GM23338 (cell line): ENCODE measurements around the gene NCAPD3. TPM values are rescaled to one million over a fixed set of nuclear protein-coding genes. Genes with fewer than 3 reads are reported as not detected.

Experiments
- ATAC-seq: fragments of 200-7000 bp; cut with Tn5 transposase; 3 replicates; pipeline ENCODE4 v1.9.1; 2020
- DNase-seq: peaks from one replicate; pipeline ENCODE4 v3.0.0-alpha.2; 2015; ENCODE audit warnings: low spot score
- H2AFZ ChIP-seq: fragments of 200-600 bp; sonication (generic); 2 replicates; pipeline ENCODE4 v1.8.0; 2016; ENCODE audit warnings: antibody characterized with exemption, mild to moderate bottlenecking, moderate library complexity
- H3F3A ChIP-seq: fragments of 200-600 bp; sonication (generic); replicated peaks from 2 replicates; pipeline ENCODE4 v1.8.0; 2017; ENCODE audit warnings: antibody characterized with exemption, mixed run types, low read depth
- H3K27ac ChIP-seq: fragments of 200-600 bp; sonication (generic); 2 replicates; pipeline ENCODE4 v1.6.1; 2016; ENCODE audit warnings: low read depth
- H3K27me3 ChIP-seq: fragments of 200-600 bp; sonication (generic); 2 replicates; pipeline ENCODE4 v1.8.0; 2016; ENCODE audit warnings: mild to moderate bottlenecking, mixed run types, moderate library complexity; ENCODE audit not compliant: insufficient read depth
- H3K36me3 ChIP-seq: fragments of 200-600 bp; sonication (generic); 2 replicates; pipeline ENCODE4 v1.8.0; 2016; ENCODE audit warnings: mild to moderate bottlenecking; ENCODE audit not compliant: insufficient read depth
- H3K4me1 ChIP-seq: fragments of 200-600 bp; sonication (generic); 2 replicates; pipeline ENCODE4 v1.8.0; 2016; ENCODE audit warnings: mild to moderate bottlenecking, moderate library complexity; ENCODE audit not compliant: insufficient read depth
- H3K4me2 ChIP-seq: fragments of 200-600 bp; sonication (generic); 2 replicates; pipeline ENCODE4 v1.7.1; 2017; ENCODE audit warnings: mixed run types
- H3K4me3 ChIP-seq: fragments of 200-600 bp; sonication (generic); 2 replicates; pipeline ENCODE4 v1.6.1; 2016; ENCODE audit warnings: mixed run types
- H3K79me2 ChIP-seq: fragments of 200-600 bp; sonication (generic); replicated peaks from 2 replicates; pipeline ENCODE4 v1.8.0; 2017; ENCODE audit warnings: mild to moderate bottlenecking; ENCODE audit not compliant: insufficient read depth
- H3K9me2 ChIP-seq: fragments of 200-600 bp; sonication (generic); 2 replicates; pipeline ENCODE4 v1.8.0; 2017; ENCODE audit not compliant: insufficient read depth
- H4K20me1 ChIP-seq: fragments of 200-600 bp; sonication (generic); replicated peaks from 2 replicates; pipeline ENCODE4 v1.8.0; 2017; ENCODE audit warnings: mild to moderate bottlenecking; ENCODE audit not compliant: insufficient read depth
- H3K27ac Mint-ChIP-seq: 2 replicates; pipeline ENCODE4 v1.8.0; 2020; ENCODE audit warnings: inconsistent platforms, mild to moderate bottlenecking, moderate library complexity, mixed read lengths
- H3K27me3 Mint-ChIP-seq: 3 replicates; pipeline ENCODE4 v1.8.0; 2022; ENCODE audit warnings: low read depth, mild to moderate bottlenecking, moderate library complexity, mixed read lengths, inconsistent platforms; ENCODE audit not compliant: insufficient read depth, poor library complexity
- H3K36me3 Mint-ChIP-seq: 3 replicates; pipeline ENCODE4 v1.8.0; 2021; ENCODE audit warnings: low read depth, mild to moderate bottlenecking, inconsistent platforms, moderate library complexity, mixed read lengths
- H3K4me1 Mint-ChIP-seq: 3 replicates; pipeline ENCODE4 v1.8.0; 2020; ENCODE audit warnings: mild to moderate bottlenecking, inconsistent platforms, mixed read lengths
- H3K4me3 Mint-ChIP-seq: 3 replicates; pipeline ENCODE4 v1.8.0; 2021; ENCODE audit warnings: moderate library complexity, mild to moderate bottlenecking, inconsistent platforms, mixed read lengths
- H3K9me3 Mint-ChIP-seq: 3 replicates; pipeline ENCODE4 v1.8.0; 2020; ENCODE audit warnings: moderate library complexity, mild to moderate bottlenecking, inconsistent platforms, mixed read lengths
- CREB1 ChIP-seq: fragments of 250-450 bp; sonication (Bioruptor Pico); IDR thresholded peaks from 2 replicates; pipeline ENCODE4 v1.5.0; 2020; ENCODE audit warnings: low read depth, mild to moderate bottlenecking, moderate library complexity
- ETS1 ChIP-seq: IDR thresholded peaks from 2 replicates; pipeline ENCODE4 v1.6.1; 2016; ENCODE audit warnings: antibody characterized with exemption
- EZH2 ChIP-seq: fragments of 200-600 bp; sonication (generic); IDR thresholded peaks from one replicate; pipeline ENCODE4 v1.8.0; 2017; ENCODE audit warnings: antibody characterized with exemption, mild to moderate bottlenecking, low read depth; ENCODE audit not compliant: unreplicated experiment
- POLR2AphosphoS5 ChIP-seq: IDR thresholded peaks from 2 replicates; pipeline ENCODE4 v1.6.1; 2016; ENCODE audit warnings: antibody characterized with exemption, low read depth
- ZNF114 ChIP-seq: fragments of 250-450 bp; sonication (Bioruptor Pico); IDR thresholded peaks from 2 replicates; pipeline ENCODE4 v1.5.0; 2020; ENCODE audit warnings: mild to moderate bottlenecking, moderate library complexity
- ZNF331 ChIP-seq: fragments of 250-450 bp; sonication (Bioruptor Pico); IDR thresholded peaks from 2 replicates; pipeline ENCODE4 v1.5.0; 2020; ENCODE audit warnings: low read depth, mild to moderate bottlenecking, moderate library complexity
- ZNF462 ChIP-seq: fragments of 250-450 bp; sonication (Bioruptor Pico); IDR thresholded peaks from 2 replicates; pipeline ENCODE4 v1.5.0; 2020; ENCODE audit warnings: mild to moderate bottlenecking, moderate library complexity
- polyA plus RNA-seq: library from polyadenylated mRNA; unstranded; fragments of >200 nt; fragmentation: Nextera tagmentation; extraction: Ambion mirVana; gene quantifications from 2 replicates; pipeline ENCODE4 v1.2.1, GENCODE V29; 2016
- total RNA-seq: library from RNA; depleted of rRNA; stranded (reverse); fragments of >200 nt; shearing (Covaris generic); gene quantifications from 2 replicates; pipeline ENCODE4 v1.2.3, GENCODE V29; 2014

Gene NCAPD3
- total and polyA plus RNA-seq, 2 experiments from 2014 or later = 37.1 to 49.8 TPM

- TF ChIP-seq ZNF462 (CRISPR knock-in tag) (no peak), CREB1 (no peak), ZNF114 (no peak), ZNF331 (CRISPR knock-in tag) (no peak), ETS1 (no peak), EZH2 (no peak)
These were observed 646 bp downstream of the NCAPD3 start (continued) for GRCh38 chr11:134223121-134223520.

GRCh38 chr11:134216816-134217215 lies 7.0 kb downstream of the NCAPD3 start:
- Histone ChIP-seq H3K9me2 (no peaks in the 10 kb centered on the region), H4K20me1 (peaks cover 23% of the 10 kb centered on the region), H3F3A (no peaks in the 10 kb centered on the region), H3K4me2 (no peak overlapping the region), H3K36me3 (peaks cover 22% of the 10 kb centered on the region; the same call in 1 of the 2 replicates), H3K27ac (no peak overlapping the region), H3K79me2 (peaks cover 84% of the 10 kb centered on the region), H3K27me3 (no peaks in the 10 kb centered on the region), H3K4me3 (no peak overlapping the region), H2AFZ (no peak overlapping the region), H3K4me1 (no peaks in the 10 kb centered on the region; the same call in 1 of the 2 replicates)
- Mint-ChIP-seq H3K27me3 (no peaks in the 10 kb centered on the region), H3K9me3 (no peaks in the 10 kb centered on the region), H3K4me1 (peaks cover 2% of the 10 kb centered on the region; the same call in 1 of the 3 replicates), H3K4me3 (no peak overlapping the region), H3K36me3 (peaks cover 35% of the 10 kb centered on the region), H3K27ac (no peak overlapping the region)
- ATAC-seq = no peak
- no peak for DNase-seq
- TF ChIP-seq ZNF331 (CRISPR knock-in tag) (no peak), POLR2AphosphoS5 (no peak)
